Adipose tissue (tissue), 3 donors: ENCODE measurements around the gene IPO11. TPM values are rescaled to one million over a fixed set of nuclear protein-coding genes. Genes with fewer than 3 reads are reported as not detected.
"Not testable (repeated sequence)": the region's sequence is repeated elsewhere in the genome, so short reads cannot be mapped to it uniquely, and the experiment has no call there.

Experiments
- H3K27ac ChIP-seq: one replicate; pipeline ENCODE4 v1.5.1; 2013; ENCODE audit warnings: low read depth, low read length
- WGBS, 3 donors: extraction: QIAGEN DNeasy Blood & Tissue Kit; methylation state at CpG; one replicate each; pipeline ENCODE4 v1.1.7; 2013; 5-methylcytosine and 5-hydroxymethylcytosine counted together
- polyA plus RNA-seq, 3 donors: library from polyadenylated mRNA; stranded (reverse); fragments of 200-250 nt; gene quantifications; one replicate each; pipeline ENCODE4 v1.2.3, GENCODE V29; 2013
- donor health status: healthy with polysubstance abuse.
- donor health status: Bipolar disorder and iron deficiency.
- donor health status: healthy.

Gene IPO11
- polyA plus RNA-seq, 3 donors: 5.5 to 21.6 (median 12.9) TPM

- H3K27ac ChIP-seq: no peak overlapping the region
- WGBS, 3 donors: 88 to 93% (median 91%) methylated on average over 7 of the region's 7 CpGs
These were observed 196.3 kb downstream of the IPO11 start for GRCh38 chr5:62608529-62609511.

- no peak overlapping the region for H3K27ac ChIP-seq
- 93 to 99% (median 94%) methylated on average over 8 of the region's 8 CpGs for WGBS, 3 donors
These were observed 201.8 kb downstream of the IPO11 start for GRCh38 chr5:62614355-62614754.

GRCh38 chr5:62616615-62617277, 204.2 kb downstream of the IPO11 start:
- 97 to 98% (median 98%) methylated on average over 2 of the region's 2 CpGs for WGBS, 3 donors

DNA sequence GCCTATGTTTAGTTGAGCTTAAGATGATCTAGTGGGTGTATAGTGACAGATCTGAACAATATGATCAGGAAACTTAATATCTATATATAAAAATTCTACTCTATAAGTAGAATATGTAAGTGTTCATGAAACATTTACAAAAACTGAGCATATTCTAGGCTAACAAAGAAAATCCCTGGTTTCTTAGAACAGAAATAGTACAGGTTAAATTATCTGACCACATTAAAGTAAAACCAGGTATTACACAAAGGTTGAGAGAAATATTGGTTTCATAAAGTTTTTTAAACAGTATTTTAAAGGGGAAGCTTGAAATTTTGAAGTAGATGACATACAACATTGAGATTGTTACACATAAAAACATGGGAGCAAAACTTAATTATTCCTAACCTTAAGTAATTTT, 205.4 kb downstream of the IPO11 start:
- H3K27ac ChIP-seq: no peak overlapping the region

More at GRCh38 chr5:62616615-62617277, 204.2 kb downstream of the IPO11 start:
- H3K27ac ChIP-seq: no peak overlapping the region

- 89 to 94% (median 91%) methylated on average over 5 of the region's 5 CpGs for WGBS, 3 donors
- H3K27ac ChIP-seq: no peak overlapping the region
These were observed 208.2 kb downstream of the IPO11 start for GRCh38 chr5:62620761-62621160.

- 83 to 88% (median 88%) methylated on average over 6 of the region's 6 CpGs for WGBS, 3 donors
- no peak overlapping the region for H3K27ac ChIP-seq
These were observed 208.7 kb downstream of the IPO11 start for GRCh38 chr5:62621280-62621679.

DNA sequence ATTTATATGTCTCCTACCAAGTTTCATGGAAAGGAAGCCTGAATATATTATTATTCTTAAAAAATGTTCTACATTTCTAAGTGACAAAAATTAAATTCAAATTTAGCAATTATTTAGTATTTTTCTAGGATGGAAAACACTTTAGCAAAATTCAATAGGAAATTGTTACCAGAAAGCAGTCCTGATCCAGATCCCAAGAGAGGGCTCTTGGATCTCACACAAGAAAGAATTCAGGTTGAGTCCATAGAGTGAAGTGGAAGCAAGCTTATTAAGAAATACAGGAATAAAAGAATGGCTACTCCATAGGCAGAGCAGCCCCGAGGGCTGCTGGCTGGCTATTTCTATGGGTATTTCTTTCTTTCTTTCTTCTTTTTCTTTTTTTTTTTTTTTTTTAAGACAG, 210.7 kb downstream of the IPO11 start:
- WGBS, 3 donors: 88 to 94% (median 89%) methylated on average over 1 of the region's 1 CpG
- no peak overlapping the region for H3K27ac ChIP-seq

- H3K27ac ChIP-seq: not testable (repeated sequence)
- 95 to 98% (median 97%) methylated on average over 7 of the region's 7 CpGs for WGBS, 3 donors
These were observed 211.9 kb downstream of the IPO11 start for GRCh38 chr5:62624436-62624835.

- WGBS, 3 donors: 83 to 90% (median 90%) methylated on average over 2 of the region's 2 CpGs
- no peak overlapping the region for H3K27ac ChIP-seq
These were observed 214.0 kb downstream of the IPO11 start for GRCh38 chr5:62626534-62626933.

DNA sequence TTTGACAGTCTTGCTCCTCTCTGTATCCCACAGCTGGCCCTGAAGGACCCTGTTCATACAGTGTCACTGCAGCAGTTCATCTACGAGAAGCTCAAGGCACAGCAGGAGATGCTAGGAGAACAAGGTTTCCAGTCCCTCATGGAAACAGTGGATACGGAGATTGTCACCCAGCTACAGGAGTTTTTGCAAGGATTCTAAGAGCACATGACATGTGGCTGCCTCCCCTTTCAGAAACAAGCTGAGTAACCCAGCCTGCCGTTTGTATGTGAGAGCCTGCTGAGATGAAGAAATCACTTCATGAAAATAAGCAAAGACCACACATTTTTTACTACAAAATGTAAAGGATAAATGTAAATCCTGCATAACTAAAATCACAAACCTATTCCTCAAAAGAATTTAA, 214.6 kb downstream of the IPO11 start:
- WGBS, 3 donors: 71 to 79% (median 79%) methylated on average over 3 of the region's 3 CpGs

GRCh38 chr5:62627901-62628300, 215.3 kb downstream of the IPO11 start:
- H3K27ac ChIP-seq: no peak overlapping the region
- 84 to 90% (median 88%) methylated on average over 5 of the region's 5 CpGs for WGBS, 3 donors

More for the DNA sequence above, 214.6 kb downstream of the IPO11 start:
- no peak overlapping the region for H3K27ac ChIP-seq

- WGBS, 3 donors: 70 to 90% (median 81%) methylated on average over 3 of the region's 3 CpGs
- no peak overlapping the region for H3K27ac ChIP-seq
These were observed 219.5 kb downstream of the IPO11 start for GRCh38 chr5:62631909-62632580.

DNA sequence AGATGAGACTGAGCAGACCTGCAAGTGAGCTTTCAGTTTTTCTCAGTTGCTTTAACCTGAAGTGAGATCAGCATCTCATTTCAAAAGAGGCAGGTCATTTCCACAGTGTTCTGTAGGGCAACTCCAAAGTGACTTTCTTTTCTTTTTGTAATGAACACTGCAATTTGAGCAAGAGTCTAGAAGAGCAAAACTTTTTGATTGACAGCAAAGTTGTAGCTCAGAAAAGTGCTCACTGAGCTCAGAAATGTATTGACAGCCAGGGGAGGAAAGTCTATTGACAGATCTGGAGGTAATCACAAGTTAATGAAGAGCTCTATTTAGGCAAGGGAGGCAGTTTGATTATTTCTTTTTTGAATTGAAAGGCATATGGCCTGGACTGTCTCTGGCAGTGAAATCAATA, 220.7 kb downstream of the IPO11 start:
- no peak overlapping the region for H3K27ac ChIP-seq

GRCh38 chr5:62640446-62640845, 227.9 kb downstream of the IPO11 start:
- H3K27ac ChIP-seq: no peak overlapping the region
- 72 to 96% (median 74%) methylated on average over 4 of the region's 4 CpGs for WGBS, 3 donors

DNA sequence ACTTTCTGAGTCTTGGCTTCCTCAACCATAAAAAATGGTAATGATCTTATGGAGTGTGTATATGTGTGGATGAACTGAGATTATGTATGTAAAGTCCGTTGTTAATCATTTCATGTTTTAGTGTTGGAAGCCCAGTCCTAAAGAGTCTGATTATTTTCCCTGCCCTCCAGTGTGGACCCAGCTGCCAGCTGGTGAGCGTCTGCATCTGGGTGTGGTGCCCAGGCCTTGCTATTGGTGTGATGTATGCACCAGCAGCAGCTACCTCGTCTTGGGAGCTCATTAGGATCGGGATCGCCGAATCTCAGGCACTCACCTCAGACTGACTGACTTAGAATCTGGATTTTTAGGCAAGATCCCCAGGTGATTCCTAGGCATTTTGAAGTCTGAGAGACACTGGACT, 229.9 kb downstream of the IPO11 start:
- 89 to 91% (median 89%) methylated on average over 6 of the region's 6 CpGs for WGBS, 3 donors
- H3K27ac ChIP-seq: no peak overlapping the region

GRCh38 chr5:62643556-62644451, 231.2 kb downstream of the IPO11 start:
- H3K27ac ChIP-seq: no peak overlapping the region
- WGBS, 3 donors: 75 to 92% (median 80%) methylated on average over 17 of the region's 17 CpGs

- H3K27ac ChIP-seq: no peak overlapping the region
- WGBS, 3 donors: 89 to 98% (median 97%) methylated on average over 3 of the region's 3 CpGs
These were observed 232.7 kb downstream of the IPO11 start for GRCh38 chr5:62645223-62645622.

- H3K27ac ChIP-seq: no peak overlapping the region
These were observed 234.7 kb downstream of the IPO11 start for GRCh38 chr5:62647241-62647640.
